Activated T-helper 1 cell treated with anti-CD3 and anti-CD28 coated beads, Interleukin-2, amount 50 U/mL, for 16 hours (primary cell): ENCODE measurements around the gene FKBP9.
A peak's percentile ranks its signal among the peaks of the same experiment; 100 is the strongest.
"Not testable (repeated sequence)": the region's sequence is repeated elsewhere in the genome, so short reads cannot be mapped to it uniquely, and the experiment has no call there.

Experiments
- DNase-seq, 2 donors: peaks; one replicate each; pipeline ENCODE4 v3.0.0-alpha.2; 2020; ENCODE audit warnings: low read depth in 1 of 2, low spot score in 1 of 2

The FKBP9 gene

GRCh38 chr7:33004104-33004616 is 46.9 kb downstream of the FKBP9 start:
- not testable (repeated sequence) for DNase-seq

GRCh38 chr7:33005193-33005592 is 48.0 kb downstream of the FKBP9 start:
- DNase-seq, result not testable (repeated sequence)

GRCh38 chr7:33005690-33006089 is 48.5 kb downstream of the FKBP9 start:
- not testable (repeated sequence) for DNase-seq

- DNase-seq, result no peak
Observed at GRCh38 chr7:33009734-33010133, 52.5 kb downstream of the FKBP9 start.

- no peak for DNase-seq
Observed at GRCh38 chr7:33012364-33012763, 55.1 kb downstream of the FKBP9 start.

GRCh38 chr7:33024189-33024757 is 67.0 kb downstream of the FKBP9 start:
- no peak for DNase-seq

- no peak for DNase-seq
Observed at GRCh38 chr7:33035776-33036175, 78.5 kb downstream of the FKBP9 start.

- no peak for DNase-seq
Observed at GRCh38 chr7:33038639-33039038, 81.4 kb downstream of the FKBP9 start.

GRCh38 chr7:33039257-33039902 is 82.1 kb downstream of the FKBP9 start:
- DNase-seq, result no peak

GRCh38 chr7:33039903-33040292 is 82.7 kb downstream of the FKBP9 start:
- DNase-seq, result no peak

- DNase-seq, result peak; percentile 13 to 37
Observed at GRCh38 chr7:33040803-33041516, 83.7 kb downstream of the FKBP9 start.

- DNase-seq, result no peak
Observed at GRCh38 chr7:33041631-33042428, 84.6 kb downstream of the FKBP9 start.

- DNase-seq, result no peak
Observed at GRCh38 chr7:33043501-33044400, 86.5 kb downstream of the FKBP9 start.

GRCh38 chr7:33044401-33044718 is 87.1 kb downstream of the FKBP9 start:
- DNase-seq, result no peak

GRCh38 chr7:33044986-33045385 is 87.7 kb downstream of the FKBP9 start:
- no peak for DNase-seq

GRCh38 chr7:33048257-33048656 is 91.0 kb downstream of the FKBP9 start:
- no peak for DNase-seq

GRCh38 chr7:33048704-33049103 is 91.5 kb downstream of the FKBP9 start:
- DNase-seq, result no peak

GRCh38 chr7:33050535-33051318 is 93.5 kb downstream of the FKBP9 start:
- no peak for DNase-seq

- no peak for DNase-seq
Observed at GRCh38 chr7:33053721-33054120, 96.5 kb downstream of the FKBP9 start.
